M059J (cell line): ENCODE data around the gene GEMIN7. TPM values are rescaled to one million over a fixed set of nuclear protein-coding genes. Genes with fewer than 3 reads are reported as not detected.

Experiments used
- DNase-seq: peaks from one replicate; pipeline ENCODE4 v3.0.0-alpha.2; 2012; ENCODE audit warnings: low read depth
- total RNA-seq: library from RNA; depleted of rRNA; stranded (reverse); fragments of >200 nt; shearing (Covaris generic); gene quantifications from 2 replicates; pipeline ENCODE4 v1.2.3, GENCODE V29; 2014

GEMIN7 gene
- total RNA-seq, 1 experiment from 2014 or later, result 44.2 TPM

DNA sequence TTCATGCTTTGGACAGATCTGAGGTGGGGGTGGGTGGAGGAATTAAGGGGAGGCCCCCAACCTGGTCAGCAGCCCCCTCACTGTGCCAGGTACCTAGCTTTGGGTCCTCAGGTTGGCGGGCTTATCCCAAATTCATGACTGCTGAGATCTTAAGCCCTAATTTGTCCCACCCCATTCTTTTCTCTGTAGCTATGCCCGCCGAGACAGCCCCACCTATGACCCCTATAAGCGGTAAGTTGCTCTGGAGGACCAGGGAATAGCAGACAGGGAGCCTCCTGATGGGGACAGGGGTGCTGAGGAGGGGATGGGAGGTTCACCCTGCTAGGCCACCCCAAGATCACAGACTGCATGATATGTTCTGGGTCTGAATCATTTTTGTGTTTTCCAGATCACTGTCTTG lies 17.1 kb upstream of the GEMIN7 start:
- no peak for DNase-seq

DNA sequence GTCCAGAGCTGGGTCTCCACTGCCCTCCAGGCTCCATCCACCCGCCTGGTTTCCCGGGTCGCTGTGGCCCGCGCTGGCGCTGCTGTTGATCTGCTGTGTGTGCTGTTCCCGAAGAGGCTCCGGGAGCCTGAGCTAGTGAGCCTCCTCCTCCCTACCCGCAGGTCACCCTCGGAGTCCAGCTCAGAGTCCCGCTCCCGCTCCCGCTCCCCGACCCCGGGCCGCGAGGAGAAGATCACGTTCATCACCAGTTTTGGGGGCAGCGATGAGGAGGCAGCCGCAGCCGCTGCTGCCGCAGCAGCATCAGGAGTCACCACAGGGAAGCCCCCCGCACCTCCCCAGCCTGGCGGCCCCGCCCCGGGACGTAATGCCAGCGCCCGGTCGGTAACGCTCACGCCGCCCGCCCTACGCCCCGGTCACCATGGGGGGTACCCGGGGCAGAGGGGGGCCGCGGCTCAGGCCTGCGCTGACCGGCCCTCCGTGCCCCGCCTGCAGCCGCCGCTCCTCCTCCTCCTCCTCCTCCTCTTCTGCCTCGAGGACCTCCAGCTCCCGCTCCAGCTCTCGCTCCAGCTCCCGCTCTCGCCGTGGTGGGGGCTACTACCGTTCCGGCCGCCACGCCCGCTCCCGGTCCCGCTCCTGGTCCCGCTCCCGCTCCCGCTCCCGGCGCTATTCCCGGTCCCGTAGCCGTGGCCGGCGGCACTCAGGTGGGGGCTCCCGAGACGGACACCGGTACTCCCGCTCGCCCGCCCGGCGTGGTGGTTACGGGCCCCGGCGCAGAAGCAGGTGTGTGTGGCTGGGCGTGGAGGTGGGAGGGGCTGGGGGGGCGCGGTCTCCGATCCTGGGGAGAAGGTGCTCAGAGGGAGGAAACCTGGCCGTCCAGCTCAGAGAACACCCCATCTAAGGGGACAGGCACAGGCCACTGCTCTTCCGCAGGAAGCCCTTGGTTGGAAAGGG lies 14.9 kb upstream of the GEMIN7 start:
- no peak for DNase-seq

DNA sequence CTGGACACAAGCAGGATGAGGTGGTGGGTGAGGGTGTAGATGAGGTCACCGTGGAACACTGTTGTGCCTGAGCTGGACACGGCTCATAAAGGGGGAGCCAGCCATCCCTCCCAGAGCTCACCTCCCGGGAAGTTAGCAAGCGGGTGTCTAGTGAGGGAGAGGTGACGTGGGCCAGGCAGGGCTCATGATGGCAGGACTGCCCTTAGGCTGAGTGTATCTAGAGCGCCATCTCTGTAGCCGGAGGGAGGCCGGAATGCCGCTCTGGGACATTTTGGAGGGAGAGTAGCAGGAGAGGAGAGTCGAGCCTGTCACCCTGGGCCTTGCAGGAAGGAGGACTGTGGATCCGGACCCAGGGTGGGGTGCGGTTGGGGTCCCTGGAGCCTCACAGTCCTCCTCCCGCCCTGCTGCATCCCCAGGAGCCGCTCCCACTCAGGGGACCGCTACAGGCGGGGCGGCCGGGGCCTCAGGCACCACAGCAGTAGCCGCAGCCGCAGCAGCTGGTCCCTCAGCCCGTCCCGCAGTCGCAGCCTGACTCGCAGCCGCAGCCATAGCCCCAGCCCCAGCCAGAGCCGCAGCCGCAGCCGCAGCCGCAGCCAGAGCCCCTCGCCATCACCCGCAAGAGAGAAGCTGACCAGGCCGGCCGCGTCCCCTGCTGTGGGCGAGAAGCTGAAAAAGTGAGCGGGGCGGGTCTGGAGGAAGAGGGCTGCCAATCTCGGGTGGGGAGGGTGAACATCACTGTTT lies 12.0 kb upstream of the GEMIN7 start:
- no peak for DNase-seq

DNA sequence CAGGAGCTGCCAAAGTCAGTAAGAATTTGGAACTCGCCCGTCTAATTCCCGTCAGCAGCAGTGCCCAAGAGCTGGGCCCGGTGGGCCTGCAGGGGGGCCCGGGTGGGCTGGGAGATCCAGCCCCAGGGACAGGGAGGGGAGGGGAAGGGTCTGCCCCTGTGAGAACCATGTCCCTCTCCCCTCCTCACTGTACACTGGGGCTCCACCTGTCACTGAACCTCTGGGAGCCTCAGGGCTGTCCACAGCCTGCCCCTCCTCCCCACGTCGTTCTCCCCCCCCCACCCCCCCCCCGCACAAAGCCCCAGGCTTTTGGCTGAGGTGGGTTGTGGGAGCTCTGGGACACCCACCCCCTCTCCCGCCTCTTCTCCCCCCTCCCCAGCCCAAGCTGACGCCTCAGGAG lies 11.0 kb upstream of the GEMIN7 start:
- no peak for DNase-seq

DNA sequence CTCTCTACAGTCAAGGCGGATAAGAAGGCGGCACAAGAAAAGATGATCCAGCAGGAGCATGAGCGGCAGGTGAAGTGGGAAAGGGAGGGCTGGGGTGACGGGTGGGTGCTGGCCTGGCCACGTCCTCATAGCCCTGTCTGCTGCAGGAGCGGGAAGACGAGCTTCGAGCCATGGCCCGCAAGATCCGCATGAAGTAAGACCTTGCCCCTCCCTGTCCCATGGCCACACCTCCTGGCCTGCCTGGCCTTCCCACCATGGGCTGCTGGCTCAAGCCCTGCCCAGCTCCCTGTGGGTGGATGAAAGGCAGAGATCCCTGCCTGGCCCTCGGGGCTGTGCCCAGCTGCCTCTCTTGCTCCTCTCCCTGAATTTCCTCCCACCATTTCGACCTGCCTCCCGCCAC lies 10.0 kb upstream of the GEMIN7 start:
- DNase-seq, result peak; percentile 31

DNA sequence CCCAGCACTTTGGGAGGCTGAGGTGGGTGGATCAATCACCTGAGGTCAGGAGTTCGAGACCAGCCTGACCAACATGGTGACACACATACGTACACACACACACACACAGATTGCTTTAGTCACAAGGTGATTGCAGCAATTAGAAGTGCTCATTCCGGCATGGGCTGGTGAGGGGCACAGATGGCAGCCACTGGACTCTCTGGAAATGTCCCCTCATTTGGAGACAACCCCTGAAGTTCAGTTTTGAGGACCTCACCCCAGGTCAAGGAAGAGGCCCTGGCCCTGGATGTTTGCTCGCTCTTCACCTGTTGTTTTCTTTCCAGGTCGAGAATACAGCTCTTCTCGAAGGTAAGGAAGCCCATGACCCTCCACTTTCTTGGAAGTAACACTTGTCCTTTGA lies 8.8 kb upstream of the GEMIN7 start:
- no peak for DNase-seq

DNA sequence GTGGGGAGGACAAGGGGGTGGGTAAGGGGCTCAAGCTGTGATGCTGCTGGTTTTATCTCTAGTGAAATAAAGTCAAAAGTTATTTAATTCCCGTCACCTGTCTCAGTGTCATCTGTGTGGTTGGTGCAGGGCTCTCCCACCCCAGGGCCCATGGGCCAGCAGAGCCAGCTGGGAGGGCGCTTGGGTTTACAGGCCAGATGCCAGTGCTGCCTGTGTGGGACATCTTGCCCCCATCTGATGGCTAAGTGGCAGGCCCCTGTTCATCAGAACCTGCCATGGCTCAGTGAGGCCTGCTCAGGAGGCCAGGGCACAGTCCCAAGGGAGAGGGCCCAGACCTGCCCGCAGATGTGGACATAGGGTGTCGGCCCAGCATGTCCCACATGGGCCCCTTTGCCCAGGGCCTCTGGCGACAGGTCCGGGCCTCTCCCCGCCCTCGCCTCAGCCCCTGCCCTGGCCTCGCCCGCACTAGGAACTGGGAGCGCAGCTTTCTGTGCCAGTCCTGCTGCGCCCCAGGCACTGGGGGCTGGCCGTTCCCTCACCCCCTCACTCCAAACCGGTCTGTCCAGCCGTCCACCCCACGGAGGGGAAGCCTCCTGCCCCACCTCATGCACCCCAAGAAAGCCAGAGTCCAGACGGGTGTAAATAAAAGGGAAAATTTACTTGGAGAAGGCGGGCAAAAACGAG lies 8.1 kb upstream of the GEMIN7 start:
- no peak for DNase-seq

DNA sequence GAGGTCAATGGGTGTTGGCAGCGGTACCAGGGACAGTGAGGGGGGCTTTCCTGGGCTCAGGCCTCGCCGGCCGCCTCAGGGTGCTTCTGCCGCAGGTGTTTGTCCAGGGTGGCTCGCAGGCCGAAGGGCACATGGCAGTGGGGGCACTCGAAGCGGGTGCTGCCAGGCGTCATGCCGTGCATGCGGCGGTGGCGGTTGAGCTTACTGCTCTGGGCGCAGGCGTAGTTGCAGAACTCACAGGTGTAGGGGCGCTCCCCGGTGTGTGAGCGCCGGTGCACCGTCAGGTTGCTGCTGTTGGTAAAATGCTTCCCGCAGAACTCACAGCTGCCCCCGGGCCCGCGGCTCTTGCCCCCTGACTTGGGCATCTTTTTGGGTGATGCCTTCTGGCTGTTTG lies 7.5 kb upstream of the GEMIN7 start:
- no peak for DNase-seq

DNA sequence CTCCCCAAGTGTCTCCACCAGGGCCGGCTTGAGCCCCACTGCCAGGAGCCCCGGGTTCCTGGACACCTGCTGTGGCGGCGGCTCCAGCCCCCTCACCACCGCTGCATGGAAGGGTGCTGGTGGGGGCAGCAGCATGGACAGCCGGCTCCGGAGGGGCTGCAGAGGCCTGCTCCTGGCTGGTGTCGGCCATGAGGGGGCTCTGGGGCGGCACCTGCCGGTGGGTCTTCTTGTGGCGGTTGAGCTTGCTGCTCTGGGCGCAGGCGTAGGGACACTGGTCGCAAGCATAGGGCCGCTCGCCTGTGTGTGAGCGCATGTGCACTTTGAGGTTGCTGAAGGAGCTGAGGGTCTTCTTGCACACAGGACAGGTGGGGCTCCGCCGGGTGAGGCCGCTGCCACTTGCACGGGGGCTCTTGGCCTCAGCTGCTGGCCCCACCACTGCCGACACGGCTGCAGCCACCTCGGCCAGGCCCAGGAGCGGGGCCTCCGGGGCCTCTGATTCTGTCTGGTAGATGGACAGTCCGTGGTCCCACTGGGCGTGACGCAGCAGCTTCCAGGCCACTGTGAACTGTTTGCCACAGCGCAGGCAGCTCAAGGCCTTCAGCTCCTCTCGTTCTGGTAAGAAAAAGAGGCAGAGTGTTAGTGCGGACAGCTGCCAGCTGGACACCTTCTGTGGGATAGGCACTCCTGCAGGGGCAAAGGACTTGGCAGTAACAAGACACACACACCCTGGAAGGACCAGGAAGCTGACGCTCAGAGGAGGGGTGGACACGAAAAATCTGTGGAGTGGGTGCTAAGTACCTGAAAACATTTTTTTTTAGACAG lies 6.9 kb upstream of the GEMIN7 start:
- no peak for DNase-seq

DNA sequence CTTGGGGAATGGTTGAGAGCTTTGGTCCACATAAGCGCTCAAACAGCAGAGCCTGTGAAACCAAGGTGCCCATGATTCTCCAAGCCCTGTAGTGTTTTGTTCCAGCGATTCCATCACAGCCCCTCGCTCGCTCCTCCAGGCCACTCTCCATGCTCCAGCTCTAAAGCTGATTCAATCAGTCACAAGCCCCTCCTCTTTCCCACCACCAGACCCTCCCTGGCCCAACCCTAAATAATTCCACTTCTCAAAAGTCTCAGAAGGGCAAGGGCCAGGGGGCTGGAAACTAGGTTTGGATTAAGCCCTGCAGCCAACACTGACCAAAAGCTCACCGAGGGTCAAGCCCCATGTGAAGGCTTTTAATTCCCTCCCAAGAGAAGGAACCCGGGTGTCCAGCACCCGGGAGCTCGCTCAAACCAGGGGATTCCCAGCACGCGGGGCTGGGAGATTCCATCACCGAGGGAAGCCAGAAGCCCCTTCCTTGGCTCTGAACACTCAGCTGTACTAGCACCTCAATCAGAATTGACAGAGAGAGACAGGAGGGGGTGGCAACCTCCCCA lies 4.2 kb upstream of the GEMIN7 start:
- no peak for DNase-seq

DNA sequence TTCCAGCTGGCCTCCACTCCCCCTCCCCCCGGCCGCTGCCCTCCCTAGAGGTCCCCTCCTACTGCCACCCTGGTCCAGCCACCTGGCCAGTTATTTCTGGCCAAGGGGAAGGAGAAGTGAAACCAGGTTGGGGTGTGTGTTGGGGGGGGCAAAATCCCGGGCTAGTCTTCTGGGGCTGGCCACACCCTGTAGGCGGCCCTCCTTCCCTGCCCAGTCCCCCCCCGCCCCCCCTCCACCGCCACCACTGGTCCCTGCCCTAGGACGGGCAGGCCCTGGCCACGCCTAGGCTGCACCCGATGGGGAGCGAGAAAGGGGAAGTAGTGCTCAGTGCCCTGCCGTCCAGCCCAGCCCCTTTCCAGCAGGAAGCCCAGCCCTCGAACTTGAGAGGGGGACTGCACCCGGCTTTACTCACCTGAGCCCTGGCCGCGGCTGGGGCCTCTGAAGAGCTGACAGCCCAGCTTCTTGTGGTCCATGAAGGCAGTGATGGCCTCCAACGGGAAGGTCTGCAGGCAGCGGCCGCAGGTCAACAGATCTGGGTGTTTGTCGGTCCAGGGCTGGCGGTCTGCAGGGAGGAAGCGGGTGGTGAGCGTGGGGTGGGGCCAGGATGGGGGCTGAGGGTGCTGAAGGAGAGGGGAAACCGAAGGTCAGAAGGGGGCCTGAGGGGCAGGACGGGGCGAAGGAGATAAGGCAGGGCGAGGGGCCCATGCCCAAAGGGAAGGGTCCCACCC lies 3.6 kb upstream of the GEMIN7 start:
- DNase-seq, result no peak

DNA sequence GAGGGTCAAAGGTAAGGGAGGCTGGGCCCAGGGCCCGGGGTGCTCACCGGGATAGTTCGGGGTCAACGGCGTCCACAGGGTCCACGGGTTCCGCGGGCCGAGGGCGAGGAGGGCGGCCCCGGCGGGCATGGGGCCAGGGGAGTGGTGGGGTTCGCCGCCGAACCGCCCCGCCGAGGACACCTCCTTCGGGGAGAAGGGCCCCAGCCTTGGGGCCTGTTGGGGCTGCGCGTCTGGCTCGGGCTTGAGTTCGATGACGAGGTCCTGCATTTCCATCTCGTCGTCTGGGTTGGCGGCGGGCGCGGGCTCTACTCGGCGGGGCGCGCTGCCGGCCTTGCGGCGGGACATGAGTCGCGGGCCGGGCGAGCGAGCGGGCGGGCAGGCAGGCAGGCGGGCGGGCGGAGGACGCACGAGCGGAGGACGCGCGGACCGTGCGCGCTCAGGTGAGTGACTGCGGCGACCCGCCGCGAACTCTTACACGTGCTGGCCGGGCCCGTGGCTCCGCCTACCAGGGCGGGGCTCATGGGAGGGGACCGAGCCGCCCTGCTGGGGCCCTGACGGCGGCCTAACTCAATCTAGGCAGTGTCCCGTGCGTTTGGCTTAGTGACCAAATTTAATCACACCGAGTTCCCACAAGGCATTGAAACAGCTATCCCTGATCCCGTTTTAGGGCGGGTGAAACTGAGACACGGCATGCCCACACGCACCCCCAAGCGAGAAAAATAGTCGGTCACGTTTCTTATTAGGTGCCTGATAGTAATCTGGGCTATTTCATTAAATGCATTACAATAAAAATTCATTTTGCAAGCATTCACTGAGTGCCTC lies 2.8 kb upstream of the GEMIN7 start, which contains the start of gene ZNF296:
Gene ZNF296, minus strand, starts transcription at position 450 of the 822 bp plus-strand sequence. Its CDS starts 105 bp downstream, at position 345.
- DNase-seq, result peak; percentile 48

DNA sequence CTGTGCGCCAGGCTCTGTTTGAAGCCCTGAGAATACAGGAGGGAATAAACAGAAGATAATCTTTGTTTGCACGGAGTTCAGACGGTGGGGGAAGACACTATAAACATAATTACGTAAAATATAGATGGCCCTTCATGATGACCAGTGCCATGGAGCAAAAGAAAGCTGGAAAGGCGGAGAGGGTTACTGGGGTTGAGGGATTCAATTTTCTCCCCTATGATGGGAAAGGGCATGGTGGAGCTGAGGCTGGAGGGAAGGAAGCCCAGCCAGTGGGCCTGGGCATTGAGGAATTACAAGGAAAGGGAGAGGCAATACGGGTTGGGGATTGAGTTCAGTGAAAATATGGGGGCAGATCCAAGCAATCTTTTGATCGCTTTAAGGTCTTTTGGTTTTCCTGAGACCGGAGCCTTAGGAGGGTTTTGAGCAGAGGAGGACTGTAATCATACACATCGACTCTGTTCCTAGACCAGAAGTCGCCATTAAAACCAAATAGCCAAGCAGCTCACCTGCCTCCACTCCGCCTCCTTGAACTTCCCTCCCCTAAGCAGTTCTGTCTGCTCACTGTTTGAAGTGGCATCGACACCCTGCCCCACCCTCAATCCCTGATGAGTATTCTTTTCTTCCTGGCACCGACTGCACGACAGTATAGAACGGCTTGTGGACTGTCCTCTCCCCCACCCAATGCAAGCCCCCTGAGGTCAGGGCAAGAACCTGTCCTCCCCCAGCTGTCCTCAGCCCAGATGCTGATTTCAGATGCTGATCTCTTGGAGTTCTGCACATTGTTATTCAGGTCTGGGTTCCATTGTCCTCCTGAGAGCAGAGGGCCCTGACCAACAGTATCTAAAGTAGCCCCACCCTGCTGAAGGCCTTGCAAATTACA lies 2.0 kb upstream of the GEMIN7 start:
- no peak for DNase-seq

DNA sequence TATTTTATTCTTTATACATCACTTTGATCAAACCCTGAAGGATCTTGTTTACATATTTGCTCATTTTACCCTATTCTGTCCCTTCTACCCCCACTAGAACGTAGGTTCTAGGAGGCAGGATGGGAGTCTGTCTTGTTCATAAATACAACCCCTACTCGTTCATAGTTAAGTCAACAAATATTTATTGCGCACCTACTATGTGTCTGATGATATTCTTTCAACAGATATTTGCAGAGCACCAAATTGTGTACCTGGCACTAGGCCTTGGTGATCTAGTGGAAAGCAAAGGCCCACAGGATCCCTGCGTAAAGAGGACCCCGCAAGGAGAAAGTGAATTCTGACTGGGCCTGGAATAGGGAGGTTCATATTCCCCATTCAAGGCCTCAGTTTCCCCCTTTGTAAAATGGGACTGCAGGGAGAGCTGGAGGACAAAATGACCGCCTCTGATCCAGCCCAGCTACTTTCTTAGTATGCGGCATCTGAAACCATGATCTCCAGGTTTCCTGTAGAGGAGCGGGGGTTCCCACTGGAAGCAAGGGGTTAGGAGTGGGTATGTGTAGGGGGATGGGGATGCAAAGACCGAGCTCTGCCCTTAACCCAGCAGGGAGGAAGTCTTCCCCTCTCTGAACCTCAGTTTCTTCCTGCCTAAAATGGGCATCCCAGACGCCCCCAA lies 534 bp upstream of the GEMIN7 start:
- no peak for DNase-seq

DNA sequence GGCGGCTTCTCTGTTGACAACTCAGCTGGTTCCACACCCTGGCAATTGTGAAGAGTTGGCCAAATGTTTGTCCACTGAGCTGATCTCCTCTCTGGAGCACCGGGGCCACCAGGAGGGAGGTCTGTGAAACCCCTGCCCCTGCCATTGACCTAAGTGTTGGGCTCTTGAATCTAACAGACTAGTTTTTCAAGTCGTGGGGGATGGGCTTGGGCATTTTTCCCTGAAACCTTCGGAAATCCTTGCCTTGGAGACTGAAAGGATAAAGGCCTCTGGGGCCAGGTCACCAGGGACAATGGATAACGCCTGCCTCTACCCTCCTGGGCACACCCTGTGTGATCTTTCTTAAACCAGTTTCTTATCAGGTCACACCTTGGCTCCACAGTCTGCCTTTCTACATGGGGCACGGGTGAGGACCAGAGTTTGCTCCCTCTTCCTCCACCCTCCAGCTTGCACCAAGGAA lies 881 bp downstream of the GEMIN7 start:
- DNase-seq, result no peak

DNA sequence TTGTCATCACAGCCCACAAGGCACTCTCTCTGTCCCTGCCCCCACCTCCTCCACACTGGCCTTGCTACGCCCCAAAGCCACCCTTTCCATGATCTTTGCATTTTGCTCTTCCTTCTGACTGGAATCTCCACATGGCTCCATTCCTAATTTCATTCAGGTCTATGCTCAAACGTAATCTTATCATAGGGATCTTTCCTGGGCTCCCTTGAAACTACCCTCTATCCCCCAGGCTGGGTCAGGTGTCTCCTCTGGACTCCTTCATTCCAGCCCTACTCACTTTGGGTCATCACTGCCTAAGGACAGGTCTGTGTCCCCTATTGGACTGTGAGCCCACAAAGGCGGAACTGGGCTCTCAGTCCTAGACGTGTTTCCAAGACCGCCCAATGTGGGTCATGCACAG lies 3.1 kb downstream of the GEMIN7 start:
- no peak for DNase-seq

DNA sequence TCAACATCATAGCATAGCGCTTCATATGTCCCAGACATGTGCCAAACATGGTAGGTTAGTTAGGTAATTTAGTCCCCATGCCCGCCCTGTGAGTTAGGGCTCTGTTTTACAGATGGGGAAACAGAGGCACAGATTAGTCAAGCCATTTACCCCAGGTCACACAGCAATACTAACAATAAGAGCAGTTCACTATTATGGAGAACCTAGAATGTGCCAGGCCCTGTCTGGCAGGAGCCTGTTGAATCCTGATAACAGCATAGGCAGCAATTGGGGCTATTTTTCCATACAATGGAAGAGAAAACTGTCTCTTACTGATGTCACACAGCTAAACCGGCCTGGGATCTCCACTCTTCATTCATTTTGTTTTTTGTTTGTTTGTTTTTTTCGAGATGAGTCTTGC lies 7.4 kb downstream of the GEMIN7 start:
- DNase-seq, result no peak

DNA sequence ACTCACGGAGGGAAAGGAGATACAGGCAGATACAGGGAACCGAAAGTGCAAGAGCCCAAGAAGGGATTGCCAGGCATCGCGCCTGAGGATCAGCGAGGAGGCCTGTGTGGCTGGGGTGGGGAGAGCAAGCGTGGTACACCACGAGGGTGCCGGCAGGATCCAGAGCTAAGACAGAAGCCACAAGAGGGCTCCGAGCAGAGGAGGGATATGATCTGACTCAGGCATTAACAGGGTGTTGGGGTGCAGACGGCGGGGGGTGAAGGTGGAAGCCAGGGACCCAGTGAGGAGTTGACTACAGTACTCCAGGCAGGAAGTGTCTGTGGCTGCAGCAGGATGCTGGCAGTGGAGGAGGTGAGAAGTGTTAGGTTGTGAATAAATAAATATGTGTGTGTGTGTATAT lies 8.5 kb downstream of the GEMIN7 start:
- DNase-seq, result no peak
